K562 (cell line): ENCODE results near the gene NDUFA13. TPM values are rescaled to one million over a fixed set of nuclear protein-coding genes. Genes with fewer than 3 reads are reported as not detected.

Source experiments
- ARID3B ChIP-seq: fragments of 250-450 bp; sonication (Bioruptor Pico); IDR thresholded peaks from 2 replicates; pipeline ENCODE4 v1.4.0; 2020; ENCODE audit warnings: borderline replicate concordance
- E2F8 ChIP-seq: fragments of 450-650 bp; IDR thresholded peaks from 2 replicates; pipeline ENCODE4 v1.7.1; 2018; ENCODE audit warnings: mild to moderate bottlenecking, low read depth; ENCODE audit not compliant: partially characterized antibody
- ETS2 ChIP-seq: IDR thresholded peaks from 2 replicates; pipeline ENCODE4 v1.6.1; 2016; ENCODE audit warnings: borderline replicate concordance, missing genetic modification characterization, mild to moderate bottlenecking, moderate library complexity, missing compliant biosample characterization; ENCODE audit not compliant: poor library complexity, severe bottlenecking
- EZH2 ChIP-seq: IDR thresholded peaks from 2 replicates; pipeline ENCODE4 v1.6.1; 2012; ENCODE audit warnings: low read depth, mild to moderate bottlenecking, inconsistent platforms, low read length, borderline replicate concordance
- LARP7 ChIP-seq: fragments of 450-650 bp; IDR thresholded peaks from 2 replicates; pipeline ENCODE4 v1.6.1; 2016
- MXI1 ChIP-seq: IDR thresholded peaks from 2 replicates; pipeline ENCODE4 v1.6.1; 2011; ENCODE audit warnings: low read depth, mild to moderate bottlenecking, improper control_type of control experiment, low read length
- NFATC3 ChIP-seq: fragments of 450-650 bp; IDR thresholded peaks from 2 replicates; pipeline ENCODE4 v1.6.1; 2017; ENCODE audit warnings: mild to moderate bottlenecking
- NFRKB ChIP-seq: fragments of 450-650 bp; IDR thresholded peaks from 2 replicates; pipeline ENCODE4 v1.6.1; 2016; ENCODE audit warnings: low read depth
- NR0B1 ChIP-seq: fragments of 450-650 bp; IDR thresholded peaks from one replicate; pipeline ENCODE4 v1.6.1; 2018; ENCODE audit warnings: mild to moderate bottlenecking, moderate library complexity; ENCODE audit not compliant: partially characterized antibody
- NRF1 ChIP-seq, 2 experiments: fragments of 450-650 bp; IDR thresholded peaks in 1 of 2; conservative IDR thresholded peaks in 1 of 2; 2 replicates each; pipeline ENCODE4 v1.6.1; 2014; ENCODE audit warnings: mild to moderate bottlenecking in 2 of 2
- POLR3A ChIP-seq: IDR thresholded peaks from 2 replicates; pipeline ENCODE4 v1.6.1; 2011; ENCODE audit warnings: borderline replicate concordance, mild to moderate bottlenecking, moderate library complexity; ENCODE audit not compliant: insufficient read length, insufficient read depth; ENCODE audit errors: extremely low read depth
- SMARCA5 ChIP-seq: fragments of 450-650 bp; IDR thresholded peaks from 2 replicates; pipeline ENCODE4 v1.6.1; 2016
- SRSF7 ChIP-seq: fragments of 200-400 bp; formaldehyde crosslinking; optimal IDR thresholded peaks from 2 replicates; pipeline ENCODE3; 2017; ENCODE audit warnings: mild to moderate bottlenecking, low read depth, low read length
- ZBTB5 ChIP-seq: fragments of 450-650 bp; IDR thresholded peaks from 2 replicates; pipeline ENCODE4 v1.6.1; 2017; ENCODE audit warnings: antibody characterized with exemption
- ZNF277 ChIP-seq: fragments of 250-450 bp; sonication (Bioruptor Pico); IDR thresholded peaks from 2 replicates; pipeline ENCODE4 v1.8.0; 2022; ENCODE audit warnings: inconsistent platforms, mild to moderate bottlenecking, moderate library complexity, borderline replicate concordance
- ZNF445 ChIP-seq: fragments of 250-450 bp; sonication (Bioruptor Pico); IDR thresholded peaks from 2 replicates; pipeline ENCODE4 v1.4.0; 2020; ENCODE audit warnings: low read depth, mild to moderate bottlenecking, moderate library complexity
- ZNF511 ChIP-seq: sonication (generic); formaldehyde crosslinking; IDR thresholded peaks from 2 replicates; pipeline ENCODE4 v1.8.0; 2022; ENCODE audit warnings: mild to moderate bottlenecking, missing genetic modification reagents
- ZNF780A ChIP-seq: fragments of 250-450 bp; sonication (Bioruptor Pico); IDR thresholded peaks from 2 replicates; pipeline ENCODE4 v1.5.0; 2021; ENCODE audit warnings: mild to moderate bottlenecking
- polyA plus RNA-seq, 8 experiments: library from polyadenylated mRNA; depleted of rRNA in 4 of 8; stranded (reverse) in 5 of 8; unstranded in 3 of 8; fragments of >200 nt; fragmentation: Nextera tagmentation in 2 of 8; fragmentation: Illumina TruSeq in 1 of 8; extraction: Ambion mirVana in 2 of 8; extraction: Trizol in 1 of 8; gene quantifications; 2 replicates each; pipeline versions ENCODE4 v1.2.1 to v1.2.3, GENCODE V29; 2011 to 2014; ENCODE audit warnings: inconsistent platforms in 1 of 8, missing spikeins in 1 of 8
- total RNA-seq, 7 experiments: library from RNA; depleted of rRNA in 6 of 7; stranded (reverse); fragments of >200 nt in 6 of 7; fragmentation: Illumina TruSeq in 2 of 7; extraction: Trizol in 2 of 7; gene quantifications; 2 replicates each; pipeline versions ENCODE4 v1.2.1 to v1.2.3, GENCODE V29; 2011 to 2021; ENCODE audit warnings: low replicate concordance in 1 of 7

NDUFA13 gene
- total and polyA plus RNA-seq, 9 of the 15 experiments (the other 6 are each of a cell fraction or from before 2014, with no cell fraction given): 146 to 596 (median 429) TPM

GRCh38 chr19:19531951-19532805 lies 16.2 kb downstream of the NDUFA13 start (continued):
- no peak for TF ChIP-seq ZNF277
- TF ChIP-seq LARP7: no peak
- no peak for TF ChIP-seq MXI1
- TF ChIP-seq EZH2: no peak
- no peak for TF ChIP-seq NR0B1
- no peak for TF ChIP-seq ZBTB5
- no peak for TF ChIP-seq ZNF511
- no peak for TF ChIP-seq SMARCA5
- TF ChIP-seq NFRKB: no peak
- no peak for TF ChIP-seq SRSF7
- no peak for TF ChIP-seq ETS2 (tag)
- no peak for TF ChIP-seq NFATC3
- TF ChIP-seq ZNF445 (CRISPR knock-in tag): no peak
- no peak for TF ChIP-seq ARID3B (CRISPR knock-in tag)
- TF ChIP-seq NRF1 (conservative IDR thresholded peaks at IDR 0.05 in 1 of 2, IDR thresholded peaks at IDR 0.05 in 1 of 2): no peak
- TF ChIP-seq ZNF780A (CRISPR knock-in tag): no peak
- no peak for TF ChIP-seq E2F8
- TF ChIP-seq POLR3A: no peak
